K562 treated with DMSO at 1 percent for 12 hours (cell line): ENCODE data around the gene GRIK3. TPM values are rescaled to one million over a fixed set of nuclear protein-coding genes. Genes with fewer than 3 reads are reported as not detected.

Experiments
- total RNA-seq: library from RNA; unstranded; fragments of 300-600 nt; gene quantifications from 2 replicates; pipeline ENCODE4 v1.2.3, GENCODE V29; 2022; ENCODE audit not compliant: insufficient read depth

GRIK3 gene
- not detected in 2 replicates for total RNA-seq

GRCh38 chr1:37034121-37035013 is at the start of gene GRIK3:
GRIK3 (minus strand) TSS chr1:37034515; CDS start chr1:37034108, 407 bp downstream.

